ENCODE measurements around the gene IFIT1B.
"Not testable (repeated sequence)": the region's sequence is repeated elsewhere in the genome, so short reads cannot be mapped to it uniquely, and the experiment has no call there.

Gene IFIT1B

DNA sequence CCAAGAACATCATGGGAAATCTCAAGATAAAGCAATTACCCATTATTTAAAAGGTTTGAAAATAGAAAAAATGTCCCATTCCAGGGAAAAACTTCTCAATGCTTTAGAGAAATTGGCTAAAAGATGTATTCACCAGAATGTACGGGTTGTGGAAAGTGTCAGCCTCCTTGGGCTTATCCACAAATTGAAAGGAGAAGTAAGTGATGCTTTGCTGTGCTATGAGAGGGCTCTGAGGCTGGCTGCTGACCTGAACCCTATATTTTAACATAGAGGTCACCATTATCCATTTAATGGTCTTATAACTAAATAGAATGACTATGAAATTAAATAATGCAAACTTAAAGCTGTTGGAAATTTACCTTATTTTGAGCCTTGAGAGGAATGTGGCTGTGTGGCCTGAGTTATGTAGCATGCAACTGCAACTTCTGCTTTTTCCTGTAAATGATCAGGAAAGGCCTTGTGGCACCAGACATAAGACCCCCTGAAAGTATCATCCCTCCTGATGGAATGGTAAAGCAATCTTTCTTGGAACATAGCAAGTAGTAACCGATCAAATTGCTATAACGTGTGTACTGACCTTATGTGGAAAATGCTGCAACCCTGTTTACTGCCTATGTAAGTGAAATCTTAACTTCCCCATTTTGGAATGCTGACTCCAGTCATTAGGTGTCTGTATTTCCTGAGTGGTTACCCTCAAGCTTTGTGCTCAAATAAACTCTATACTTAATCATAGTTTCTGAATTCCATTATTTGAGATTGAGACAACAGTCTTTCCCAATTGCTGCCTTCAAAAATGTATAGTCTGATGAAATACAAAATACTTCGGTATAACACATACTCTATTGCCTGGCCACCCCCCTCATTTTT, 6.9 kb downstream of the IFIT1B start:
- DNase-seq = no peak

DNA sequence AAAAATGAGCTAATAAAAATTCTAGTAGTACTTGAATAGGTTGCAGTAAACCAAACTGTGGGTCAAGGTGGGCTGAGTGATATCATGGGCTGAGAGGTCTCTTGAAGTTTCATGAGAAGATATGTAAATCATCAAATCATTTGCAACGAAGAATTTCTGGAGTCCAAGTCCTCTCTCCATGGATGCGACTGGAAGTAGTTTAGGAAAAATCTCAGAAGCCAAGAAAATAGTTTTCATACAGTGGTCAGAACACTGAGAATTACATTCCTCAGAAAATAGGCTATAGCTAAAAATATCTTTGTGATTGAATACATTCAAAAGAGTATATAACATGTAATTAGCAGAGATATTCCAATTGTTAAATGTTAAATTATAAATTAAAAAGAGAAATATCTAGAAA, 10.9 kb downstream of the IFIT1B start:
- no peak for DNase-seq

- DNase-seq = no peak
Measured at GRCh38 chr10:89389254-89389653, 11.4 kb downstream of the IFIT1B start.

DNA sequence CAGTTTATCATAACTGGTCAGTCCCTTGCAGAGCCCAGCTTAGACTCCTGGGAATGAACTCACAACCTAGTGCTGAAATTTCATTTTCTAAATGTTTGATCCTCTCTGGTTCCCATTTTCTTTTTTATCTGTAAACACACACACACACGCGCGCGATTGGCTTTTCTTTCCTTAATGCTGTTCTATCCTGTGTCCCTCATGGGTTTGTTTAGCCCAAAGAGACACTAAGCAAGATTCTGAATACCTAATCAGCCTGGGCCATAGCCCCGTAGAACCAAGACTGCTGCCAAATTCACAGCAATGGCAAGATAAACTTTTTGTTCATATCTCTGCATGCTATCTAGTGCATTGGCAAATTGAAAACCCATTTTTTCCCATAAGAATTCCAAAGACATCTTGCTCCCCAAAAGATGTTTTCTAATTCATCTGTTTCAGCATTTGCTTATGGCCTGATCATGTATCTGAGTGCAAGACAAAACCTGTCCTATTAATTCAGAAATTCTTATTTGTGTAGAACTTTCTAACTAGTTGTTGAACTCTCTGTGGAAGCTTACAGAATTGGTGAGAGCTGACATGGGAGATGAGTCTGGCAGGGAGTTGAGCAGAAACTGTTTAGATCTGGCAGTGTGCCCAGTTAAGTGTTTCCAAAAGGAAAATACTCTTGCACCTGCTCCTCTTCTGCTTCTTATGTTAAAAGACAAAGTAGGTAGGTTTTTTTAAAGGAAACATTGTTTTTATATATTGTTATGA, 12.8 kb downstream of the IFIT1B start:
- DNase-seq = no peak

- not testable (repeated sequence) for DNase-seq
Measured at GRCh38 chr10:89391226-89391576, 13.3 kb downstream of the IFIT1B start.

DNA sequence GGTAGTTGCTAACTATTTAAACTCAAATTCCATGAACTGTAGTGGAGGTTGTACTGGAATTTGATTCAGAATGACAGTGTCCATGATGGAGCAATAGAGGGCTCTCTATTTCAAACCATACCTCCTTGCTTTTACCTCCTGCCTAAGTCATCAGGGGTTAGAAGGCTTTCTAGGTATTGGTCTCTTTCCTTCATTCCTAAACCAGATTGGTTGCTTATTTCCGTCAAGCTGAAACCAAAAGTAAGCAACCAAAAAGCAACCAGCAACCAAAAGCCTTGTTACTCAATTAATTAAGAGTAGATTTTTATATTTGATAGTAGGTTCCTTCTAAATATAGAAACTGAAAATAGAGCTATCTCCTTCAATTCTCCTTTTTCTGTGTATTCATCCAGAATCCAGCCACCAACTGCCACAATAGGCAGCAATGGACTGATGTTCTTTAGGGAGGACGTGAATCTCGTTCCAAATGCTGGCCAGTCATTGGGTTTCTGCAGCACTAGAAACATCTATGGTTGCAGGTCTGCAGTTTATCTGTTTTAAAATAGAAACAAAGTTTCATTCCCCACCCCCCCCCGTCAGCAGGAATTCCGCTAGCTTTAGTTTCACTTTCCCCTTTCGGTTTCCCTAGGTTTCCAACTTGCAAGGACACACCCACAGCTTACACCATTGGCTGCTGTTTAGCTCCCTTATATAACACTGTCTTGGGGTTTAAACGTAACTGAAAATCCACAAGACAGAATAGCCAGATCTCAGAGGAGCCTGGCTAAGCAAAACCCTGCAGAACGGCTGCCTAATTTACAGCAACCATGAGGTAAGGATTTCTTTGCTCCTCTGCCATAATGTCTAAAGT, 14.3 kb downstream of the IFIT1B start, which contains the start of gene IFIT1:
Gene IFIT1 (plus strand): TSS at position 717 of the 850 bp plus-strand sequence. CDS start 90 bp downstream, at position 807.
- DNase-seq = no peak

- DNase-seq = no peak
Measured at GRCh38 chr10:89392974-89393373, 15.1 kb downstream of the IFIT1B start.

GRCh38 chr10:89393898-89394297, 16.0 kb downstream of the IFIT1B start:
- no peak for DNase-seq

DNA sequence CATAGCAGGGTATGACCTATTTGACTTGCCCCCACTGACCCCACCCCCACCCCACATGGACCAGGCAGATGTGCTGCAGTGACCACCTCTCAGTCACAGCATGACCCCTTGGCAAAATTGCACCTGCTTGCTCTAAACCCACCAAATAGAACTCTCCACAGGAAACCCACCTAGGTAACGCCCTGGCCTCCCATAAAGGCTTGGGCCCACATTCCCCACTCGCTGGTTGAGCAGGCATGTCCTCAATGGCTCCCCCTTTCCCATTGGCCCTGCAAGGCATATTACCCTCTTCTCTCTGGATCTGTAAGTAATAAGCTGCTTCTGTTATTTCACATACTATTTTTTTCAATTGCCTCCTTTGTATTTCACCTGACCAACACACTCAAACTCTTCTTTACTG, 17.3 kb downstream of the IFIT1B start:
- no peak for DNase-seq

GRCh38 chr10:89398003-89398749, 20.3 kb downstream of the IFIT1B start:
- DNase-seq = no peak

DNA sequence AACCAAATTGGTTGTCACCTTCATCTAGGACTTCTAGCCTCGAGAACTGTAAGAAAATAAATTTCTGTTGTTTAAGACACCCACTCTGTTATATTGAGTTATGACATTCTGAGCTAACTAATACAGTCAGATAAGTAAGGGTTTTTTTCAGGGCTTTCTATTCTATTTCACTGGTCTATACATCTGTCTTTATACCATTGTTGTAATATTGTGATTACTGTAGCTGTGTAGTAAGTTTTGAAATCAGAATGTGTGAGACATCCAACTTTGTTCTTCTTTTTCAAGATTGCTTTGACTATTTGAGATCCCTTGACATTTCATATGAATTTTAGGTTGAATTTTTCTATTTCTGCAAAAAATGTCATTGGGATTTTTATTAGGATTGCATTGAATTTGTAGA, 22.1 kb downstream of the IFIT1B start:
- DNase-seq = no peak

GRCh38 chr10:89403043-89403442, 25.2 kb downstream of the IFIT1B start:
- no peak for DNase-seq

- DNase-seq = no peak
Measured at GRCh38 chr10:89404104-89405047, 26.5 kb downstream of the IFIT1B start.

- DNase-seq = not testable (repeated sequence)
Measured at GRCh38 chr10:89406178-89406577, 28.3 kb downstream of the IFIT1B start.

GRCh38 chr10:89407792-89408191, 29.9 kb downstream of the IFIT1B start:
- not testable (repeated sequence) for DNase-seq

- not testable (repeated sequence) for DNase-seq
Measured at GRCh38 chr10:89409282-89409681, 31.4 kb downstream of the IFIT1B start.

GRCh38 chr10:89410551-89410950, 32.7 kb downstream of the IFIT1B start:
- DNase-seq = not testable (repeated sequence)

- not testable (repeated sequence) for DNase-seq
Measured at GRCh38 chr10:89411135-89411534, 33.3 kb downstream of the IFIT1B start.

- not testable (repeated sequence) for DNase-seq
Measured at GRCh38 chr10:89412276-89412675, 34.4 kb downstream of the IFIT1B start.

DNA sequence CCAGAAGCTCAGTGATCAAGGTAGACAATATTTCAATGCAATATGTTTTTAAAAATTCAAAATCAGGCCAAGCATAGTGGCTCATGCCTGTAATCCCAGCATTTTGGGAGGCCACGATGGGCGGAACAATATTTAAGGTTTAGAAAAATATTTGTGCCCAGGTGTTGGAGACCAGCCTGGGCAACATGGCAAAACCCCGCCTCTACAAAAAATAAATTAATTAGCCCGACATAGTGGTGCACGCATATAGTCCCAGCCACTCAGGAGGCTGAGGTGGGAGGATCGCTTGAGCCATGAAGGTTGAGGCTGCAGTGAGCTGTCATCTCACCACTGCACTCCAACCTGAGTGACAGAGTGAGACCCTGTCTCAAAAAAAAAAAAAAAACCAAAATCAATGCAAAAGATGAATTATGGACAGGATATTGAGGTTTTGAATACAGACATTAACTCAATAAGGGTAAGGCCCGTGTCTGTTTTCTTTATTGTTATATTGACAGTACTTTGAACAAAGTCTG, 35.6 kb downstream of the IFIT1B start:
- DNase-seq = no peak

Data from NCI-H1930 (cell line).